Loucy (cell line): ENCODE measurements around the gene MINPP1.

Experiments used
- H2AFZ ChIP-seq: fragments of 200-600 bp; sonication (generic); 2 replicates; pipeline ENCODE4 v1.6.0; 2016; ENCODE audit warnings: antibody characterized with exemption, mild to moderate bottlenecking, low read length, moderate library complexity
- H3F3A ChIP-seq: fragments of 200-600 bp; 2 replicates; pipeline ENCODE4 v1.6.0; 2016; ENCODE audit warnings: antibody characterized with exemption, low read depth, mild to moderate bottlenecking
- H3K27me3 ChIP-seq: fragments of 200-600 bp; sonication (generic); 2 replicates; pipeline ENCODE4 v1.6.1; 2014; ENCODE audit warnings: low read length, mild to moderate bottlenecking; ENCODE audit not compliant: insufficient read depth, poor library complexity, severe bottlenecking
- H3K36me3 ChIP-seq: fragments of 200-600 bp; sonication (generic); 2 replicates; pipeline ENCODE4 v1.6.1; 2016; ENCODE audit warnings: low read length; ENCODE audit not compliant: insufficient read depth
- H3K4me1 ChIP-seq: fragments of 200-600 bp; sonication (generic); 2 replicates; pipeline ENCODE4 v1.5.1; 2014; ENCODE audit warnings: low read length, mild to moderate bottlenecking; ENCODE audit not compliant: insufficient read depth, poor library complexity, severe bottlenecking
- H3K4me2 ChIP-seq: fragments of 200-600 bp; sonication (generic); 2 replicates; pipeline ENCODE4 v1.6.0; 2014; ENCODE audit warnings: antibody characterized with exemption, low read length, low read depth, mild to moderate bottlenecking; ENCODE audit not compliant: poor library complexity, severe bottlenecking
- H3K4me3 ChIP-seq: fragments of 200-600 bp; sonication (generic); 2 replicates; pipeline ENCODE4 v1.5.1; 2014; ENCODE audit warnings: low read length, mild to moderate bottlenecking, mixed read lengths; ENCODE audit not compliant: poor library complexity, severe bottlenecking
- H3K79me2 ChIP-seq: fragments of 200-600 bp; sonication (generic); 2 replicates; pipeline ENCODE4 v1.6.1; 2014; ENCODE audit warnings: low read length; ENCODE audit not compliant: insufficient read depth
- H3K9ac ChIP-seq: fragments of 200-600 bp; sonication (generic); 2 replicates; pipeline ENCODE4 v1.6.0; 2014; ENCODE audit warnings: mild to moderate bottlenecking, low read depth, low read length, moderate library complexity; ENCODE audit not compliant: poor library complexity, severe bottlenecking
- H3K9me2 ChIP-seq: fragments of 200-600 bp; sonication (generic); replicated peaks from 2 replicates; pipeline ENCODE4 v1.6.1; 2016; ENCODE audit warnings: low read depth, low read length, mixed read lengths
- H3K9me3 ChIP-seq: fragments of 200-600 bp; sonication (generic); 2 replicates; pipeline ENCODE4 v1.6.1; 2014; ENCODE audit warnings: mild to moderate bottlenecking, antibody characterized with exemption, low read length, low read depth; ENCODE audit not compliant: insufficient read depth
- H4K20me1 ChIP-seq: fragments of 200-600 bp; sonication (generic); 2 replicates; pipeline ENCODE4 v1.6.0; 2014; ENCODE audit warnings: antibody characterized with exemption, low read length, mild to moderate bottlenecking; ENCODE audit not compliant: insufficient read depth, poor library complexity, severe bottlenecking
- EZH2phosphoT487 ChIP-seq: fragments of 200-600 bp; IDR thresholded peaks from 2 replicates; pipeline ENCODE4 v1.6.1; 2018; ENCODE audit warnings: antibody characterized with exemption, mild to moderate bottlenecking, moderate library complexity, borderline replicate concordance
- TF ChIP-seq, protein P1 (sequence below): fragments of 200-600 bp; sonication (generic); conservative IDR thresholded peaks from 2 replicates; pipeline ENCODE4 v1.5.1; 2014; ENCODE audit warnings: mild to moderate bottlenecking, antibody characterized with exemption, low read length

Gene MINPP1

DNA sequence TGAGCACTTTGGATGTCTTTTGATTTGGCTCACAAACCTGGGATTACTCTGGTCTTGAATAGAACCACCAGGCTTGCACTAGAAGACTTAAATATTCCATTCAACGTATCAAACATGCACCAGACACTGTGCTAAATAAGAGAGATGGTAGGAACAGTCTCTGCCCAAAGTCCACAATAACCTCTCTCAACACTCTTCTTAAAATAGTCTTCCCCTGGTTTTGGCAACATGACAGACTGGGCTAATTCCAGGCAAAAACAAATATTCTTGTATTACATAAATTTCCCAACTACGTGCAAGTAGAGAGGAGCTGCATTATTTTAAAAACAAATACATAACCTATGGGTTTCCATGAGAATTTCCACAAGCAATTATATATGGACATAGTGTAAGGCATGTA, 90.2 kb downstream of the MINPP1 start:
- Histone ChIP-seq H3F3A (no peaks in the 10 kb centered on the region), H3K4me3 (no peak overlapping the region), H3K4me2 (no peak overlapping the region), H3K36me3 (no peaks in the 10 kb centered on the region), H3K27me3 (no peaks in the 10 kb centered on the region), H3K9ac (no peak overlapping the region), H3K79me2 (no peaks in the 10 kb centered on the region), H3K9me2 (no peaks in the 10 kb centered on the region), H4K20me1 (no peaks in the 10 kb centered on the region), H3K4me1 (no peaks in the 10 kb centered on the region), H2AFZ (no peak overlapping the region), H3K9me3 (no peaks in the 10 kb centered on the region)
- TF ChIP-seq, protein P1, sequence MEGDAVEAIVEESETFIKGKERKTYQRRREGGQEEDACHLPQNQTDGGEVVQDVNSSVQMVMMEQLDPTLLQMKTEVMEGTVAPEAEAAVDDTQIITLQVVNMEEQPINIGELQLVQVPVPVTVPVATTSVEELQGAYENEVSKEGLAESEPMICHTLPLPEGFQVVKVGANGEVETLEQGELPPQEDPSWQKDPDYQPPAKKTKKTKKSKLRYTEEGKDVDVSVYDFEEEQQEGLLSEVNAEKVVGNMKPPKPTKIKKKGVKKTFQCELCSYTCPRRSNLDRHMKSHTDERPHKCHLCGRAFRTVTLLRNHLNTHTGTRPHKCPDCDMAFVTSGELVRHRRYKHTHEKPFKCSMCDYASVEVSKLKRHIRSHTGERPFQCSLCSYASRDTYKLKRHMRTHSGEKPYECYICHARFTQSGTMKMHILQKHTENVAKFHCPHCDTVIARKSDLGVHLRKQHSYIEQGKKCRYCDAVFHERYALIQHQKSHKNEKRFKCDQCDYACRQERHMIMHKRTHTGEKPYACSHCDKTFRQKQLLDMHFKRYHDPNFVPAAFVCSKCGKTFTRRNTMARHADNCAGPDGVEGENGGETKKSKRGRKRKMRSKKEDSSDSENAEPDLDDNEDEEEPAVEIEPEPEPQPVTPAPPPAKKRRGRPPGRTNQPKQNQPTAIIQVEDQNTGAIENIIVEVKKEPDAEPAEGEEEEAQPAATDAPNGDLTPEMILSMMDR, result no peak
- no peak for TF ChIP-seq EZH2phosphoT487

DNA sequence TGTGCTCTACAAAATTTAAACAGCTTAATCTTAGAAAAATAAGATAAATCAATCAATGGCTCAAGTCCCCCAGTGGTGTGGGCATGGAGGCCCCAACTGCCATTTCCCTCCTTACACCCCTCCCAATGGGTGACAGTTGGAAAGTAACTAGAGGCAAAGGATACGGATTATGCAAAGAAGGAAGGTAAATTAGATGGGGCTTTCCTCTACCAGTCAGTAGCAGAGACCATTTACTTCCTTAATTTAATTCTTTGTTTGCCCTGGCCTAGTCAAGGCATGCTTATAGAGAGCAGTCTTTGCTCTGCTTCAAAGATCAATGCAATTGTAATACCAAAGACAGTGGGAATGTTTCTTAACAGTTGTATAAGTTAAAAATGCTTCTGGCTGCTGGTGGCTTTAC, 91.7 kb downstream of the MINPP1 start:
- H3K9me2 ChIP-seq, result no peaks in the 10 kb centered on the region
- no peak overlapping the region for H3K4me3 ChIP-seq
- peaks cover 8% of the 10 kb centered on the region for H3K4me1 ChIP-seq
- no peak overlapping the region for H3K4me2 ChIP-seq
- no peaks in the 10 kb centered on the region for H3K9me3 ChIP-seq
- H4K20me1 ChIP-seq, result no peaks in the 10 kb centered on the region
- no peak overlapping the region; the same call in 1 of the 2 replicates for H2AFZ ChIP-seq
- TF ChIP-seq EZH2phosphoT487, result no peak
- TF ChIP-seq, protein P1, result no peak
- H3K9ac ChIP-seq, result no peak overlapping the region
- H3K79me2 ChIP-seq, result no peaks in the 10 kb centered on the region
- H3K36me3 ChIP-seq, result no peaks in the 10 kb centered on the region
- no peaks in the 10 kb centered on the region for H3K27me3 ChIP-seq
- H3F3A ChIP-seq, result no peaks in the 10 kb centered on the region

DNA sequence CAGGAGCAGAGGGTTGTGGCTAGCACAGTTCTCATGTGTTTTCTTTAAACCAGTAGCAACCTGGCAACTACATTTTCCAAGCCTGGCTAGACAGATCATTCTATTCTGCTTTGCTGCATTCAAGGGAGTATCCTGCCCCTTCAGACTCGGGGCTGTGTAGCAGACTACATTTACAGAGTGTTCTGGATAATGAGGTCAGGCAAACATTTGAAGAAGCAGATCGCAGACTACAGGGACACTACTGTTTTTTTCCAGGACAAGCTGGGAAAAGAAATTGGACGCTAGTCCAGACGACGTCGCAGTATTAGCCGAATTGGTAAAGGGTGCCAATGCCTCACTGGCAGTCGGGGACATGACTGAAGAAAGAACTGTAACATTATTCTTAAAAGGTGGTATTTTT, 94.0 kb downstream of the MINPP1 start:
- no peak overlapping the region for H3K9ac ChIP-seq
- no peaks in the 10 kb centered on the region for H3K9me2 ChIP-seq
- no peak overlapping the region for H3K4me3 ChIP-seq
- no peaks in the 10 kb centered on the region for H3K27me3 ChIP-seq
- H3K36me3 ChIP-seq, result no peaks in the 10 kb centered on the region
- H3F3A ChIP-seq, result peaks cover 4% of the 10 kb centered on the region; the same call in 1 of the 2 replicates
- no peaks in the 10 kb centered on the region for H3K9me3 ChIP-seq
- peaks cover 9% of the 10 kb centered on the region for H3K4me1 ChIP-seq
- no peak overlapping the region for H3K4me2 ChIP-seq
- H3K79me2 ChIP-seq, result no peaks in the 10 kb centered on the region
- no peak overlapping the region for H2AFZ ChIP-seq
- H4K20me1 ChIP-seq, result no peaks in the 10 kb centered on the region
- TF ChIP-seq EZH2phosphoT487, result no peak
- TF ChIP-seq, protein P1, result no peak
